B cell (primary cell): ENCODE data around the gene TEAD1. TPM values are rescaled to one million over a fixed set of nuclear protein-coding genes. Genes with fewer than 3 reads are reported as not detected.

Source experiments
- ATAC-seq: fragments of 200-7000 bp; cut with Tn5 transposase; one replicate; pipeline ENCODE4 v1.10.0; 2021; ENCODE audit warnings: low read depth, mild to moderate bottlenecking, moderate number of reproducible peaks, moderate library complexity
- CTCF ChIA-PET: fragments of 350-600 bp; sonication (Branson Sonifier 250); formaldehyde crosslinking; loops from one replicate; lab custom pipeline; 2021; ENCODE audit warnings: antibody characterized with exemption, inconsistent platforms; lab: Charles Lee
- POLR2A ChIA-PET: fragments of 350-600 bp; sonication (Branson Sonifier 250); formaldehyde crosslinking; loops from one replicate; lab custom pipeline; 2021; ENCODE audit warnings: antibody characterized with exemption; lab: Charles Lee
- DNase-seq: peaks from one replicate; pipeline ENCODE4 v3.0.0; 2013
- H2AFZ ChIP-seq: 2 replicates; pipeline ENCODE4 v1.6.1; 2012; ENCODE audit warnings: mild to moderate bottlenecking, low read depth, low read length; ENCODE audit not compliant: insufficient read depth, poor library complexity, severe bottlenecking
- H3K27ac ChIP-seq, 2 donors: 1 replicate in 1 of 2; 2 replicates in 1 of 2; pipeline ENCODE4 v1.5.1; 2012 to 2013; ENCODE audit warnings: low read length in 2 of 2, mild to moderate bottlenecking in 2 of 2, moderate library complexity in 1 of 2
- H3K27me3 ChIP-seq, 4 experiments: fragments of 200-600 bp in 1 of 4; sonication (generic) in 1 of 4; replicated peaks in 1 of 4; 1 replicate in 2 of 4; 2 replicates in 2 of 4; pipeline versions ENCODE4 v1.6.1 to v1.7.0; 2013 to 2016; ENCODE audit warnings: low read length in 3 of 4, mild to moderate bottlenecking in 2 of 4, mixed read lengths in 1 of 4, moderate library complexity in 1 of 4; ENCODE audit not compliant: insufficient read depth in 4 of 4, control insufficient read depth in 3 of 4; ENCODE audit errors: control extremely low read depth in 1 of 4
- H3K36me3 ChIP-seq, 2 experiments: replicated peaks in 1 of 2; 1 replicate in 1 of 2; 2 replicates in 1 of 2; pipeline versions ENCODE4 v1.6.1 to v1.7.1; 2013; ENCODE audit warnings: low read length in 1 of 2; ENCODE audit not compliant: insufficient read depth in 2 of 2, control insufficient read depth in 1 of 2; ENCODE audit errors: control extremely low read depth in 1 of 2, extremely low read depth in 1 of 2
- H3K4me1 ChIP-seq, 2 donors: fragments of 200-600 bp in 1 of 2; sonication (generic) in 1 of 2; 1 replicate in 1 of 2; 2 replicates in 1 of 2; pipeline versions ENCODE4 v1.5.1 to v1.6.1; 2013 to 2017; ENCODE audit warnings: low read length in 2 of 2; ENCODE audit not compliant: control insufficient read depth in 2 of 2, insufficient read depth in 2 of 2
- H3K4me2 ChIP-seq: replicated peaks from 2 replicates; pipeline ENCODE3; 2012; ENCODE audit warnings: mild to moderate bottlenecking, low read depth, low read length; ENCODE audit not compliant: poor library complexity, severe bottlenecking
- H3K4me3 ChIP-seq, 5 experiments: fragments of 200-600 bp in 1 of 5; sonication (generic) in 1 of 5; 1 replicate in 3 of 5; 2 replicates in 2 of 5; pipeline versions ENCODE4 v1.5.1 to v1.7.0; 2011 to 2016; ENCODE audit warnings: low read length in 4 of 5, mild to moderate bottlenecking in 4 of 5, low read depth in 2 of 5, control low read depth in 1 of 5, moderate library complexity in 1 of 5; ENCODE audit not compliant: insufficient read depth in 1 of 5; ENCODE audit errors: control extremely low read depth in 1 of 5, extremely low read depth in 1 of 5
- H3K79me2 ChIP-seq: fragments of 200-600 bp; sonication (generic); one replicate; pipeline ENCODE4 v1.6.0; 2016; ENCODE audit warnings: low read length; ENCODE audit not compliant: control insufficient read depth, insufficient read depth
- H3K9ac ChIP-seq: fragments of 200-600 bp; sonication (generic); 2 replicates; pipeline ENCODE4 v1.6.1; 2017; ENCODE audit warnings: mild to moderate bottlenecking, low read length, moderate library complexity
- H3K9me3 ChIP-seq, 3 donors: one replicate each; pipeline versions ENCODE4 v1.6.1 to v1.7.1; 2013; ENCODE audit warnings: low read length in 2 of 3; ENCODE audit not compliant: control insufficient read depth in 2 of 3, insufficient read depth in 1 of 3; ENCODE audit errors: control extremely low read depth in 1 of 3
- H4K20me1 ChIP-seq: 2 replicates; pipeline ENCODE4 v1.6.0; 2012; ENCODE audit warnings: mild to moderate bottlenecking, low read length; ENCODE audit not compliant: insufficient read depth, control insufficient read depth, poor library complexity, severe bottlenecking
- H3K27ac Mint-ChIP-seq: one replicate; pipeline ENCODE4 v1.8.0; 2021; ENCODE audit warnings: mixed read lengths
- H3K27me3 Mint-ChIP-seq: one replicate; pipeline ENCODE4 v1.8.0; 2021; ENCODE audit warnings: mixed read lengths
- H3K4me1 Mint-ChIP-seq: one replicate; pipeline ENCODE4 v1.8.0; 2021; ENCODE audit warnings: mixed read lengths
- H3K4me3 Mint-ChIP-seq: one replicate; pipeline ENCODE4 v1.8.0; 2021; ENCODE audit warnings: mixed read lengths
- H3K9me3 Mint-ChIP-seq: one replicate; pipeline ENCODE4 v1.8.0; 2022; ENCODE audit warnings: mixed read lengths; ENCODE audit not compliant: insufficient read depth
- EZH2 ChIP-seq: IDR thresholded peaks from 2 replicates; pipeline ENCODE4 v1.6.1; 2012; ENCODE audit warnings: borderline replicate concordance, low read depth, mild to moderate bottlenecking, moderate library complexity, low read length; ENCODE audit not compliant: insufficient read depth, poor library complexity, severe bottlenecking
- WGBS: methylation state at CpG from one replicate; pipeline ENCODE4 v1.1.5; 2013; ENCODE audit warnings: missing lambda C conversion rate; ENCODE audit not compliant: insufficient coverage; 5-methylcytosine and 5-hydroxymethylcytosine counted together
- intact Hi-C: fragments of 100-400 bp; cut with micrococcal nuclease; formaldehyde crosslinking; loops from one replicate; pipeline ENCODE4 v1.10.0; 2022
- polyA plus RNA-seq: library from polyadenylated mRNA; depleted of rRNA; stranded (reverse); fragments of >200 nt; gene quantifications from 2 replicates; pipeline ENCODE4 v1.2.3, GENCODE V29; 2012
- small RNA-seq: library from RNA; depleted of rRNA; stranded (forward); fragments of <200 nt; gene quantifications from one replicate; pipeline ENCODE3, GENCODE V24; 2012; ENCODE audit warnings: low replicate concordance, low read depth; ENCODE audit not compliant: insufficient read length
- total RNA-seq, 2 donors: library from RNA; stranded (reverse); fragments of 120-200 nt in 1 of 2; gene quantifications; 1 replicate in 1 of 2; 2 replicates in 1 of 2; pipeline versions ENCODE4 v1.2.3 to v1.2.4, GENCODE V29; 2013 to 2022
- TF ChIP-seq, protein P1 (sequence below): fragments of 200-600 bp; IDR thresholded peaks from one replicate; pipeline ENCODE4 v1.8.0; 2022; ENCODE audit warnings: antibody characterized with exemption, mild to moderate bottlenecking

The TEAD1 gene
- total and polyA plus RNA-seq, 2 donors (not counting 1 experiment from before 2014, with no cell fraction given), result 0.30 TPM; not detected in 1

DNA sequence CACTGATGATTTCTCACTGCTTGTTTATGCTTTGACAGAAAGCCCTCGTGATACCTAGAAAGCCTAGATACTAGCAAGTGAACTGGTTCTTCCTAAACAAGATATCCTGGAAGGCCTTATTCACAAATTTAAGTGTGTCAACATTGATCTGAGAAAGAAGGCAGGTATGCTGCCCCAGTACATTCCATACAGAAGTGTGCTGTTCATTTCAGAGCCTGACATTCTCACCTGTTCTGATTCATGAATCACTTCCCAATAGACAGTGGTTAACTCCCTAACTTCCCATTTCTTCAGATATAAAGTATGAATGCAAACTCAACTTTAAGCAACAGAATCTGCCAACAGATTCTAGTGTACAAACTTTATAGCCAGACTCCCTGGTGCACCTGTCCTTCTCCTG lies 319.4 kb downstream of the TEAD1 start:
- no peak for TF ChIP-seq EZH2
- TF ChIP-seq, protein P1, sequence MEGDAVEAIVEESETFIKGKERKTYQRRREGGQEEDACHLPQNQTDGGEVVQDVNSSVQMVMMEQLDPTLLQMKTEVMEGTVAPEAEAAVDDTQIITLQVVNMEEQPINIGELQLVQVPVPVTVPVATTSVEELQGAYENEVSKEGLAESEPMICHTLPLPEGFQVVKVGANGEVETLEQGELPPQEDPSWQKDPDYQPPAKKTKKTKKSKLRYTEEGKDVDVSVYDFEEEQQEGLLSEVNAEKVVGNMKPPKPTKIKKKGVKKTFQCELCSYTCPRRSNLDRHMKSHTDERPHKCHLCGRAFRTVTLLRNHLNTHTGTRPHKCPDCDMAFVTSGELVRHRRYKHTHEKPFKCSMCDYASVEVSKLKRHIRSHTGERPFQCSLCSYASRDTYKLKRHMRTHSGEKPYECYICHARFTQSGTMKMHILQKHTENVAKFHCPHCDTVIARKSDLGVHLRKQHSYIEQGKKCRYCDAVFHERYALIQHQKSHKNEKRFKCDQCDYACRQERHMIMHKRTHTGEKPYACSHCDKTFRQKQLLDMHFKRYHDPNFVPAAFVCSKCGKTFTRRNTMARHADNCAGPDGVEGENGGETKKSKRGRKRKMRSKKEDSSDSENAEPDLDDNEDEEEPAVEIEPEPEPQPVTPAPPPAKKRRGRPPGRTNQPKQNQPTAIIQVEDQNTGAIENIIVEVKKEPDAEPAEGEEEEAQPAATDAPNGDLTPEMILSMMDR, result no peak
- peaks cover 0 to 6% (median 0%) of the 10 kb centered on the region in 3 donors for H3K9me3 ChIP-seq
- no peaks in the 10 kb centered on the region for H3K27me3 Mint-ChIP-seq
- H3K4me2 ChIP-seq, result no peak overlapping the region
- H4K20me1 ChIP-seq, result no peaks in the 10 kb centered on the region
- no peaks in the 10 kb centered on the region for H3K4me1 Mint-ChIP-seq
- H3K27ac ChIP-seq, result no peak overlapping the region
- H3K9me3 Mint-ChIP-seq, result peaks cover 3% of the 10 kb centered on the region
- no peaks in the 10 kb centered on the region for H3K27me3 ChIP-seq
- POLR2A ChIA-PET, result no interaction called here
- intact Hi-C loops, result no loop called here
- H3K36me3 ChIP-seq, result no peaks in the 10 kb centered on the region
- no peaks in the 10 kb centered on the region for H3K4me1 ChIP-seq
- no peak overlapping the region for H3K9ac ChIP-seq
- H3K4me3 ChIP-seq, result no peak overlapping the region
- no peak overlapping the region for H3K27ac Mint-ChIP-seq
- no CpG with 5 or more reads among the region's 1 CpG for WGBS
- no peak for DNase-seq
- CTCF ChIA-PET, result no interaction called here
- H3K79me2 ChIP-seq, result no peaks in the 10 kb centered on the region
- no peak overlapping the region for H2AFZ ChIP-seq
- H3K4me3 Mint-ChIP-seq, result no peak overlapping the region
- ATAC-seq, result no peak

Small RNA genes lying within 50 kb of the gene (small RNA-seq; reads per million reads assigned to genes)
- gene RF00424, result not detected
